NCI-H1694 treated with DMSO at 0.1 percent for 48 hours (cell line): ENCODE measurements around the gene RADIL.

Experiments used
- DNase-seq: peaks from one replicate; lab custom pipeline; 2025; lab: John Stamatoyannopoulos, UW

The RADIL gene

DNA sequence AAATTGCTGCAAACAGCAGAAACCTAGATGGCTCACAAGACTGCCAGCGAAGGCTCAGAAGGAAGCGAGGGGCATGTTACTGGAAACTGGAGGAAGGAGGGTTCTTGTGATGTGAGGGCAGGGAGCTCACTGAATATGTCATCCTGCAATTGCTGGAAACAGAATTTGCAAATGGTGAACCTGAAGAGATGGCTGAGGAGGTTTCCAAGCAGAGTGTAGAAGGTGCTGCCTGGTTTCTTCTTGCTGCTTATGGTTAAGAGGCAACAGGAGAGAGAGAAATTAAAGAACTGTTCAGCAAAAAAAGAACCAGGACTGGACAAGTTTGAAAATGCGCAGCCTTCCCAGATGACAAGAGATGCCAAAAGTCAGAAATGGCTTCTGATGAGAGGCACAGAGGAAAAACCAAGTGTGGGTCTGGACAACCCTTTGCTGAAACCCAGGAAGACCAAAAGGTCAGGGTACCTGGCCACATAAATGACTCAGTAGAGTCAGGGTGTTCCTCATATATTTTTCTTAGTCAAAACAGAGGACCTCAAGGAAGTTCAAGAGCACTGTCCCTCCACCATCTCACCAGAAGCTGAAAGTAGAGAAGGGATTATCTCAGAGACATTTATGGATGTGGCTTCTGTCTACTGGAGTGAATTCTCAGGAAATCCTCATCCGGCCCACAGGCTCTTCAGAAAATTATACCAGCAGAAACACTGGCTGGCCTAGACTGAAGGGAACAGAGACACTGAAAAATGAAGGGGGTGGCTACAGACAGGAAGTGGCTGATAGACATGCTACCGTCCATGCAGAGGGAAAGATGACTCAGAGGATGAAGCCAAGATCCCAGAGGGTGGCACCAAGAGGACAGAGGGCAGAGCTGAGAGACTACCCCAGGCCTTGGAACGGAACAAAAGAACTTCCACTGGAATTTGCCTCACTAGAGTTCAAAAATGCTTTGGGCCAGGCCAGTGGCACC lies 31.8 kb downstream of the RADIL start:
- DNase-seq: no peak

DNA sequence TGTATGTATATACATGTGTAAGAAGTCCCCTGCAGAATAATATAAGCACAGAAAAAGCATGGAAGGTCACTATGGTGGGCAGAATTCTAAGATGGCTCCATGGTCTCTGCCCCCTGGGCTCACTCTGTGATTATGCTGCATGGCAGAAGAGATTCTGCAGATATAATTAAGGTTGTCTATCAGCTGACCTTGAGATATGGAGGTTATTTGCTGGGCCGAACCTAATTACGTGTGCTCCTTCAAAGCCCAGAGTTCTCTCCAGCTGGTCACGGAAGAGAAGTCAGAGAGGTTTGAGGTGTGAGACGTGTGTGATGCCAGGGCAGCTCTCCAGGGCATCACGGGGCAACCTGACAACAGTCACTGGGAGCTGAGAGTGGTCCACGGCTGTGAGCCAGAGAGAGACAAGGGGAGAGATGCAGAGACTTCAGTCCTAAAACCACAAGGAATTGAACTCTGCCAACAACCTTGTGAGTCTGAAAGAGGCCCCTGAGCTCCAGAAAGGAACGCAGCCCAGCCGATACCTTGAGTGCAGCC lies 33.2 kb downstream of the RADIL start:
- no peak for DNase-seq

DNA sequence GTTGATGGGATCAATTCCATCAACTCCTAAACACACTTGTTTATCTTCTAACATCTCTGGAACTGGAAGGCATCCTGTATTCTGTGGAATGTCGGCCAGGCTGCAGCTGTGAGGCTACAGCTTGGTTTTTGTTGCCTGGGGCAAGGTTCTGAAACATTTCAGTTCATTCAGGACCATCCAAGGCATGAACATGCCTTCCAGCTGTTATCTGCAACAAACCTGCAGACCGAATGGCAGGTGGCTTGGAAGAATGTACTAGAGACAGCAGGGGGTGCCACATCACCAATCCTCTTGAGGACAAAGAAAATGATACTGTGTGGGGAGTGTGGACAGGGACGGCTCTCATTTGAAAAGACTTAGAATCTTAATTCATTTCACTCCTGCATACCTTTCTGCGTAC lies 34.1 kb downstream of the RADIL start:
- peak; percentile 9 for DNase-seq

DNA sequence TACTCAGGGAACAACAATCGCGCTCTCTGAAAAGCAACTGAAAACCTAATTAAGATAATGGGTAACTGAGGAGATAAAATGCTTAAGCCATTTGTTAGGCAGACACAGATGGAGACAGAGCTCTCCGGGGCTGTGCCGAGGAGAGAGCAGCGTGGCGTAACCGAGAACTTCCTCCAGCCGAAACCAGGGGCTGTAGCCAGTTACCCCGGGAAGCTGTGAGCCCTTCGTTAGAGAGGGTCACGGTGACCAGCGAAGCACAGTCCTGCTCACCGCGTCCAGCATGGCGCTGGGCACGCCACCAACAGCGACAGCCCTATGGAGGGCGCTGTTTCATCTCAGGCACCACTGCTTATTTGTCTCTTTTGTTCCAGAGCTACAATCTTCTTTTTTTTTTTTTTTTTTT lies 37.8 kb downstream of the RADIL start:
- no peak for DNase-seq

DNA sequence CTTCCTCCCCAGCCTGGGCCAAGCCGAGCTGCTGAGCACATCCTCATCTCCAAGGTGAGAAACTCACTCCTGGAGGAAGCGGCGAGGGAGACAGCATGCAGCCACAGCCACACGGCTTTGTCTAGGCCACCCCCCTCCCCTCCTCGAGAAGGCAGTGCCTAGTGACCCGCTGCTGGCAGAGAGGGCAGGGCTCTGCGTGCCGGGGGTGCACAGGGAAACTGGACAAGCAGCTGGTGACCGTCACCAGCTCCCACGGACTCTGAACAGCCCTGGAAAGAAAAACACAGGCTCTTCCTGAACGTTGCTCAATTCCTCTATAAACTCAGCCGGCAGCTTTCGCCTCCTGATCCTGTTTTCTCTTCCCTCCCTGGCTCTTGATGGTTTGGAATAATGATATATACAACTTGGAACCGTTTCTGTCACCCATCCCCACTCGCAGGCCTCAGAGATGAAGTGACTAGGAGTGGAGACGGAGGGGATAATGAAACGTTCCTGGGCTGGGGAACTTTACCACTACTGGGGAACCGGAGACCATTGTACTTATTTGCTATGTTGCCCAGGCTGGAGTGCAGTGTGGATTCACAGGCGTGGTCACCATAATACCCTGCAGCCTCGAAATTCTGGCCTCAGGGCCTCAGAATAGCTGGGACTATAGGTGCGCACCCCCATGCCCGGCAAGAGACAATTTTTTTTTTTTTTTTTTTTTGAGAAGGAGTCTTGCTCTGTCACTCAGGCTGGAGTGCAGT lies 41.0 kb downstream of the RADIL start:
- DNase-seq: no peak

DNA sequence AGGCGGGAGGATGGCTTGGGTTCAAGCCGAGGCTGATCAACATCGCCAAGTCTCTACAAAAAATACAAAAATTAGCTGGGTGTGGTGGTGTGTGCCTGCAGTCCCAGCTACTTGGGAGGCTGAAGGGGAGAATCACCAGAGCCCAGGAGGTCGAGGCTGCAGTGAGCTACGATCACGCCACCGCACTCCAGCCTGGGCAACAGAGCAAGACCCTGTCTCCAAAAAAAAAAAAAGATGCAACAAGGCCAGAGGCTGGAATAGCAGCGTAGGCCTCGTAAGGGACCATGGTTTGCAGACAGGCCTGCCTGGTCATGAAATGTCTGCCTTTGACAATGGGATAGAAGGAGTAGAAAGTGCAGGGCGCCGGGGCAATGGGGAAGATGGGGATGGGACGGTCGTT lies 41.7 kb downstream of the RADIL start:
- DNase-seq: no peak

DNA sequence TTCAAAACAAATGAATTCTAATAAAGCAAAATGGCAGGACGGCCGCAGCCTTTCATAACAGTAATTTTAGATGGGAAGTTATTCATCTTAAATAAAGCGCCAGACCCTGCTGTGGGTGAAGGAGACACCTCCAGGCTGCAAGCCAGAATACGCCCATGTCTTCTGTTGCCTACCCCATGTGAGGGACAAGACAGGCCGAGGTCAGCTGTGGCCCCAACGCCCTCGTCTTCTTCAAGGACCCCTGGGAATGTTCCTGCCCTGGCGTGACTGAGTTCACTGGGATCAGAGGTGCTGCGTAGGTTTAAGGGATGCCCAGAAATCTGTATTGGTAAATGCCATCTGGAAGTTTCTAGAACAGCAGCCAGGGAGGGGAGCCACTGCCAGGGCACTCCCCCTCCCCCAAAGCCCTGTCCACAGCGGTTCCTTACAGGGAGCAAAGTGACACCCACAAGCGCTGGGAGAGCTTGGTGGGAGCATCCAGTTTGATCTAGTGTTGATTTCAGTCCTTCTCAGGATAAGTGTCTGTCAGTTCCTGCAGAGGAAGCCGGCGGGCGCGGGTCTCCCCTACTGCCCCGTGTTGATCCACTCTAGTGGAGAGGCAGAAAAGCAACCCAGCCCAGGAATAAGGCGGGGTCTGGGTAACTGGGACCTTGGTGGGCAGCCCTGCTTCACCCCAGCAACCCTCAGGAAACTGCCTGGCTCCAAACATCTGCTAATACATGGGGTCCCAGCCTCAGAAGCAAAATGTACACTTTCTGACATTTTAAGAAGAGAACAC lies 42.3 kb downstream of the RADIL start:
- no peak for DNase-seq

DNA sequence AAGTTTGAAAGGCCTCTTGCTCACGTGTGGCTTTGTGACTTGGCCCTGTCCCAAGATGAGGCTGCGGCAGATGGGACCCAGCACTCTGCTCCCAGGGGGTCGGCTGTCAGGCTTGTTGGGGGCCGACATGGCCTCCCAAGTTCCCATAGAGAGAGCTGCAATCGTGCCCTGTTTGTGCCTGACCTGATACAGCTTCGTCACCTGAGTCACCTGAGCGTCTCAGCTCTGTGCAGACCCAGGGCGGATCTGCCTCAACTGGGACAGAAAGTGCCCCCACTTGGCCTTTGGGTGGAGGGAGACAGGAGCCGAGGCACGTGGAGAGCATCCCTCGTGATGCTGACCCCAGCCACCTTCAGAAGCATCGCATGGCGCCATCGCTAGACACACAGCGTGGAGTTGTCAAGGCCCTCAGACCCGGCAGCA lies 43.4 kb downstream of the RADIL start:
- peak; percentile 27 for DNase-seq

DNA sequence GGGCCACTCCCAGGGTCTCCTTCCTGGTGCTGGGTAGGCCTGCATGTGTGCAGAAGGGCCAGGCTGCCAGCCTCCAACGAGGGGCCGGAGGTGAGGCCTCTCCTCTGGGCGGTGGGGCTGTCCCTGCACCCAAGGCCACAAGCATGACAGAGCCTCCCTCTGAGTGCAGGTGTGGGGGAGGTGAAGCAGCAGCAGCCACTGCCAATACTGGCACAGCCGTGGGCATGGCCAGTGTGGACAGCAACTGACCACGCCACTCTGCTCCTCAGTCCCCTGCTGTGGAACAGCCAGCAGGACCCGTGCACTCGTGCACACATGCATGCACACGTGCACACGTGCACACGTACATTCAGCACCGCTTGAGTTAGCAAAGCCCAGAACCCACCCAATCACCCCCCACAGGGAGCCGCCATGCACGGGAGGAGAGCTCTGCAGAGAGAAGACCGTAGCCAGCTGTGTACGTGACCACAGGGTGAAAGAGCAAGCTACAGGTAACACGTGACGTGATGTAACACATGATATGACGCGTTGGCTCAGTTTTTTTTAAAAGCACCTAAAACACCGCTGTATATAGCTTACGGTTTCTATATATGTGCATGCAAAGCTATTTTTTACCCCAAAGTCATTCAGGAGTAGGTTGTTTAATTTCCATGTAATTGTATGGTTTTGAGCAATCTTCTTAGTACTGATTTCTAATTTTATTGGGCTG lies 44.7 kb downstream of the RADIL start:
- no peak for DNase-seq

DNA sequence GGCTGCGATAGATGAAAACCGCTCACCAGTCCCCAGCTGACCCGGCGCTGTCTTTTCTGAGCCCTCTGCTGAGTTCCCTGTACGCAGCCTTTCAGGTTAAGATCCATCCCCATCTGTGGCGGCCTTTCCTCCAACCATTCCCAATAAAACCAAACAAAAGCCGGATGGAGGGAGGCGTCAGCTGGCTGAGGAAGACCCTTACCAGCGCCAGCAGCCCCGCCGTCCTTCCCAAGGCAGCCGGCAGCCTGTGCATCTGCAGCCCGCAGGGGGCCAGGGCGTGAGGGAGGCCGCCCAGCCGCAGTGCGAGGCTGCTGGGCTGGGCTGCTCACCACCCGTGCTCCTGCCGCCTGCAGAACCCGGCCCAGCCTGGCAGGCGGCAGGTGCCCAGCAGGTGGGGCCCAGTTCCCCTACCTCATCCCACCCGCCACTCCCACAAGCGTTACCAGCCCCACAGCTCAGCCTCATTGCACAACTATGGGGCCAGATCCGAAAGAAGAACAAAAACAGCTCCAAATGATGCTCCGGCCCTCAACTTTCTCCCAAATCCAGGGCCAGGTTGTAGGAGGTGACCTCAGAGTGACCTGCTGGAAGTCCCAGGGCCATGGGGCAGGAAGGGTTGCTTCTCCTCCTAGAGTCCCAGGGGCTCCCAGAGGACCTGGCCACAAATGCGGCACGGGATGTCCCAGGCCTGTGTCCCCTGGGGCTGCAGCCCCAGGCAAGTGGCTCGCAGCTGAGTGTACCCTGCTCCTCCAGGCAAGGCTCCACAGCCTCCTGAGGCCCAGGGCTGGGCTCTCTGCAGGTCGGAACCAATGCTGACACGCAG lies 45.5 kb downstream of the RADIL start:
- DNase-seq: peak; percentile 20

DNA sequence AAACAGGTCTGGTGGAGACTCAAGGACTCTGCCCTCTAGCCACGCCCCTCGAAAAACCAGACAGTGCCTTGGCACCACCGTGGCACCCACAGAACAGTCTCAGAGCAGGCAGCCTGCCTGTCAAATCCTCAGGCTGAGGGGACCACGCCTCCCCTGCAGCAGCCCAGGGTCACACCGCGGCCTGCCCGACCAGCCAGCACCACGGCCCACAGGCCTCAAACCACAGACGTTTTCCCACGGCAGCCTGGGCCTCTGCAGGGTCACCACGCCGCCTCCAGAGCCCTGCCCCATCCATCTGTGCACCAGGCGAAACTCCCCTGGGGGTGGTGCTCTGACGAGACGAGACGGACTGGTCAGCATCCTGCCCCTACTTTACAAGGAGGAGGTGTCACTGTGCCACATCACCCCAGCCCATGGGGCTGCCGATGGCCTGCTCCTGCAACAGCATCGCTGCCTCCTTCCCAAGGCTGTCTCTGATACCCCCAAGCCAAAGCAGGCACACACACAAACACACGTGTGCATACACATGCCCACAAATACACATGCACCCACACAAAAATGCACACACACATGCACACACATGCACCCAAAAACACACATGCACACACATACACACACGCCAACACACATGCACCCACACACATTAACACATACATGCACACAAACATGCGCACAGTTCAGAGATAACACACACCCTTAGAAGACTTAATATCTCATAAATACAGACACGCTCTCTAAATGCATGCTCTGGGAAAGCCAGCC lies 46.3 kb downstream of the RADIL start:
- no peak for DNase-seq

DNA sequence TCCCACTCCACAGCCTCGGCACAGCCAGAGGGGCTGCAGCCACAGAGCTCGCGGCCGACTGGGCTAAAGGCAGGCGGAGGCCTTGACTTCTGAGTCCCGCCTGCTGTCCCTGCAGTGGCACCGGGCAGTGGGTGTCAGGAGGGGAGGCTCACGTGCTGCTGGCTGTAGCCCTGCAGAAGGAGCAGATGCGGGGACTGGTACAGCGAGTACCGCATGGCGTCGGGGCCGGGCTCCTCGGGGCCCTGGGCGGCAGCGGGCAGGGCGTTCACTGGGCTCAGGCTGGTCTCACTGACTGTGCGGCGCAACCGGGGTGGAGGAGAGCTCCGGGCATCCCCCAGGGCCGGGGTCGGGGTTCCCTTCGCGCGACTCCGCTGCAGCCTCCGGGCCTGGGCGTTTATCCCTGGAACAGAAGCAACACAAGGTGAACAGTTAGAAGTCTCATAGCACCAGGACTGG lies 47.3 kb downstream of the RADIL start:
- DNase-seq: no peak

DNA sequence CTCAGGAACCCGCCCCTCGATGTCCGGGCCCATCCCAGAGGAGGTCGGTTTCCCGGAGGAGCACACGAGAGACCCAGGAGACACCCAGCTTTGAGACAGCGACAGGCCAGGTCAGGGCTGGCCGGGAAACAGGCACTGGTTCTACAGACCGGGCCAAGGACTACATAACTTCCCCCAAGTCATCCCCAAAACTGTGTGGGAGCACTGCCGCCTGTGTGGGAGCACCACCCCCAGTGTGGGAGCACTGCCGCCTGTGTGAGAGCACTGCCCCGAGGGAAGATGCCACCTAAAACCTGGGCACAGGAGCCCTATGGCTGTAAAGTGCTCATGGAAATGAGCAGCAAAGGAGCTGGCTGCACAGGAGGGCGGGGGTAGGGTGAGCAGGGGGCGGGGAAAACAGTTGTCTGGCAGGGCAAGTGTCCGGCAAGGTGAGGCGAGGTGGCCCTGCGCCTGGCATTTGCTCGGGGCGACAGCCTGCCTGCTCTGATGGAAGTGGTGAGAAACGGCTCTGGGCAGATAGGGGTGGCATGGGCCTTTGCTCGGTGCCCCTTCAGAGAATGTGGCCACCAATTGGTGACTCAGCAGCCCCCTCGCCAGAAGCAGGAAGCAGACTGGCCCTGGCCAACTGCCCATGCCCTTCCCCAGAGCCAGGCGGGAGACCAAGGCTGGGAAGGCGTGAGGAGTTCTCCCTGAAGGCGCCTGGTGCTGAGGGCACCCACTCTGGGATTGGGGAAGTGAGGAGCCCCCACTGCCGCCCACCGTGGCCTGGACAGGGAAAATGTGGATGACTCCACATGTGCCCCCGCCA lies 47.9 kb downstream of the RADIL start:
- no peak for DNase-seq

DNA sequence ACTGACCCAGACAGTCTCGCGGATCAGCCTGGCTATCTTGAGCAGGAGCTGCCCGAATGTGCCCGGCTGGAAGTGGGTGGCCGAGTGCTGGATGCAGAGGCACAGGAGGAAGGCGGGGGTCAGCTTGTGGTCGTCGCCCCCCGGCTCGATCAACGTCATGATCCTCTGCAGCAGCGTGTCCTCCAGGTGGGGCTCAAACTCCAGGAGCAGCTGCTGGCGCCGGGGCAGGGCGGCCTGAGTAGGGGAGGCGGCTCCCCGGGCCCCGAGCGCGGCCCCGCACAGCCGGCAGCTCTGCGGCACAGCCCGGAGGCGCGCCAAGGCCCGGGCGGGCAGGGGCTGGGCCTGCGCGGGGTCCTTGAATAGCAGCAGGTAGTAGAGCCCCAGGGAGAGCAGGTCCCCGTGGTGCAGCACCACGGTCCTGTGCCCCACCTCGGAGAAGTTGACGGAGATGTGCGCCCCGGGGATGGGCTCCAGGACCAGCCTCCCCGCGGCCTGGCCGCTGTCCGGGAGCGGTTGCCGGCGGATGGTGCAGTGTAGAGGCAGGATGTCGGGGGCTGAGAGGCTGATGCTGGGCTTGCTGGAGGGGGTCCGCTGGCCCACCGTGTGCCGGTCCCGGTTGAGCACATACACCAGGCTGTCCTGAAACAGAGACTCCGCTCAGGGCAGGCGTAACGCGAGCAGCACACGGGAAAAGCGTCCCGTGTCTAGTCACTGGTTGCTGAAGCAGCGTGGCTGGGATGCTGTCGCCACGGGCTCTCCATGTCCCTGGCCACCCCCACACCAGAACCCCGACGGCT lies 48.7 kb downstream of the RADIL start:
- no peak for DNase-seq

DNA sequence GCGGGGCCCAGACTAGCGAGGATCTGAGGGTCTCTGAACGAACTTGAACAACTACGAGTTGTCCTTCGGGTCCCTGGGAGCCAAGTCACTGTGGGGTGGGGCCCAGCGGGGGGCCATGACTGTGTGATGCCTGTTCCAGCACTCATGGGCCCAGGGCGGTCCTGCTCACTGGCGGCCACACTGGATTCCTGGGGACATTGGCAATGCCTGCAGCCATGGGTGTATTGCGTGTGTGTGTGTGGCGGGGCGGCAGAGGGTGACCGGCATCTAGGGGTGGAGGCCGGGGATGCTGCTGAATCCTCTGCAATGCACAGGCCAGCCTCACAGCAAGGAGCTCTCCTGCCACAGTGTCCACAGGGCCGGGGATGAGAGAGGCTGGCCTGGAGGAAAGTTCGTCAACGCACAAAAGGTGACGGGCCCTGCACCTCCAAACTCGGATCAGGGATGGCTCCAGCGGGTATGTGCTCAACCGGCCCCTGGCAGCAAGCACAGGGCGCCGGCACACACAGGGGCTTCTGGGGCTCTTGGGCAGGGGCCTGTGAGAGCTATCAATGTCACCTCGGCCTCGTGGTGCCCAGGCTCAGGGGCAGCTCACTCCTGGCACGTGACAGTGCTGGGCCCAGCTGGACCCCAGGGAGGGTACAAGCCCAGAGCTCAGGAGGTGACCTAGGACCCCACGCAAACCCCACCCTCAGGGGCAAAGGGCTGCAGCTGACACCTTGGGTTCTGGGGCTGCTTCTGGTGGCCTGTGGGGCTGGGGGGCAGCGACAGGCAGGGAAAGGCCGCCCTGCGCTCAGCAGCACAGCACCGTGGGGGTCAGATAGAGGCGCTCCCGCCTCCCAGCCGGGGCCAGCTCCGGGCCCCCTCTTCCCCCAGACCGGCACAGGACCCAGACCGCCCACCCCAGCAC lies 49.6 kb downstream of the RADIL start:
- DNase-seq: no peak

DNA sequence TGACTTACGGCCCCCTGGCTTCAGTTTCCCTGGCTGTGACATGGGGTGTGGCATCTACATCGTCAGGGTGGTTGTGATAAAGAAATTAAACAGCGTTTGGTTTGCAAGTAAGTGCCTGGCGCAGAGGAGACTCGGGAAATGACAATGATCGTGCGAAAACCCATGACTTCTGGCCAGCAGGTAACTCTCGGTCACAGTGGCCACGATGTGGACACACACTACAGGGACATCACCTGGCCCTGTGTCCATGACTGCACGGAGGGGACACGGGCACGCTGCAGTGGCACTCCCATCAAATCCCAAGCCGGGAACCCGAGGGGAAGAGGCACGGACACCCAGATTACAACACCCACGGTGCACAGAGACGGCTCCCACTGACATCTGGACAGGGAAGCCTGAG lies 50.3 kb downstream of the RADIL start:
- DNase-seq: no peak

DNA sequence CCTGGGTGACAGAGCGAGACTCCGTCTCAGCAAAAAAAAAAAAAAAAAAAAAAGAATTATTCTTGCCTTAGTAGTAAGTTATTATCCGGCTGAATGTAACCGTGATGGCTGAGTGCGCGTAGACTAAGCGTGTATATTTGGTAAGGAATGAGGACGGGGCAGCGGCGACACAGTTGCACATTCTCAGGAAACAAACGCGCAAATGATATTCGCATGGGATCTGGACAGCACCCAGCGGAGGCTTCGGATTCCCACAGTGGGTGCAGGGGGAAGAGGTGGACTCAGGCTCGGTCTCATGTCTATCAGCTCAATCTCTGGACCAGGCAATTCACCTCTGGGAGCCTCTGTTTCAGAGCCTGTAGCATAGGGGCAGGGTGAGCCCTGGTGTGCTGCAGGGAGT lies 50.8 kb downstream of the RADIL start:
- no peak for DNase-seq
